Measurements from ENCODE around the gene ANKRD37. TPM values are rescaled to one million over a fixed set of nuclear protein-coding genes. Genes with fewer than 3 reads are reported as not detected.

ANKRD37 gene
- total and polyA plus RNA-seq, 9 of the 15 experiments (the other 6 are each of a cell fraction or from before 2014, with no cell fraction given) = 1.3 to 53.7 (median 3.6) TPM

- no peak for TF ChIP-seq ZNF347 (CRISPR knock-in tag; IDR thresholded peaks at IDR 0.05; ENCODE audit: low read depth)
These were observed 13.9 kb upstream of the ANKRD37 start (continued) for GRCh38 chr4:185382754-185383153.

GRCh38 chr4:185383451-185383850 lies 13.2 kb upstream of the ANKRD37 start:
- in situ Hi-C loops (cut with MboI) (no loop called here), intact Hi-C loops (cut with micrococcal nuclease) (no loop called here)
- H3K4me3 ChIP-seq = no peak overlapping the region
- WGBS (ENCODE audit: insufficient coverage, low coverage, missing lambda C conversion rate) = 73% methylated on average over 4 of the region's 4 CpGs
- BruUV-seq (replicated peaks) = no TSS peak
- H3K9me1 ChIP-seq (ENCODE audit: control insufficient read depth, insufficient read depth, low read length) = no peaks in the 10 kb centered on the region
- no peaks in the 10 kb centered on the region for H3K36me3 ChIP-seq (ENCODE audit: control insufficient read depth, insufficient read depth, low read length)
- no peaks in the 10 kb centered on the region for H3K9me3 ChIP-seq (replicated peaks; ENCODE audit: control insufficient read depth, insufficient read depth, low read depth, low read length)
- FAIRE-seq (no peak), ATAC-seq (no peak), DNase-seq (ENCODE audit: extremely low read depth in 1 of 4, low spot score in 3 of 4) (no peak)
- H3K4me1 ChIP-seq (replicated peaks in 1 of 2; ENCODE audit: control insufficient read depth in 2 of 2, insufficient read depth in 2 of 2, low read length in 2 of 2) = peaks cover 10 to 16% of the 10 kb centered on the region in 2 experiments; a peak in 3 of 5 replicates
- H3K9ac ChIP-seq (ENCODE audit: insufficient read depth in 1 of 2, low read depth in 2 of 2, low read length in 2 of 2) = no peak overlapping the region
- no peaks in the 10 kb centered on the region for H3K79me2 ChIP-seq (ENCODE audit: control insufficient read depth, insufficient read depth, low read length)
- H3K4me2 ChIP-seq (ENCODE audit: insufficient read depth, low read length) = no peak overlapping the region
- no peak overlapping the region for H2AFZ ChIP-seq (ENCODE audit: low read depth, low read length)
- POLR2A ChIA-PET = no interaction called here
- CTCF ChIA-PET (ENCODE audit: low intra/inter-chr PET ratio) = no interaction called here
- H3K27ac ChIP-seq (ENCODE audit: extremely low read depth, low read depth, low read length) = no peak overlapping the region
- H4K20me1 ChIP-seq (replicated peaks; ENCODE audit: control insufficient read depth, insufficient read depth, low read length) = no peaks in the 10 kb centered on the region
- no peaks in the 10 kb centered on the region for H3K27me3 ChIP-seq (ENCODE audit: control insufficient read depth in 2 of 2, insufficient read depth in 2 of 2, low read length in 2 of 2)
- no peak for TF ChIP-seq NEUROD1 (IDR thresholded peaks at IDR 0.05; ENCODE audit: borderline replicate concordance, low read depth, low read length, partially characterized antibody)
- no peak for TF ChIP-seq BCLAF1 (IDR thresholded peaks at IDR 0.05; ENCODE audit: borderline replicate concordance in 1 of 2, control insufficient read depth in 1 of 2, low read depth in 2 of 2, low read length in 1 of 2)
- no peak for TF ChIP-seq POLR2AphosphoS2 (IDR thresholded peaks at IDR 0.05; ENCODE audit: low read length)
- no peak for TF ChIP-seq ZSCAN29 (IDR thresholded peaks at IDR 0.05)
- TF ChIP-seq SRSF3 (IDR thresholded peaks at IDR 0.05; ENCODE audit: insufficient read depth, low read length) = no peak
- no peak for TF ChIP-seq ETV6 (IDR thresholded peaks at IDR 0.05; ENCODE audit: borderline replicate concordance in 1 of 2, low read depth in 2 of 2, low read length in 1 of 2)
- TF ChIP-seq ETV6 (CRISPR knock-in tag; IDR thresholded peaks at IDR 0.05; ENCODE audit: borderline replicate concordance) = no peak
- TF ChIP-seq ZKSCAN1 (IDR thresholded peaks at IDR 0.05; ENCODE audit: low read depth, low read length) = no peak
- TF ChIP-seq ZC3H11A (IDR thresholded peaks at IDR 0.05; ENCODE audit: low read depth, low read length) = no peak
- no peak for TF ChIP-seq MBD2 (IDR thresholded peaks at IDR 0.05; ENCODE audit: borderline replicate concordance, low read depth)
- TF ChIP-seq SOX6 (IDR thresholded peaks at IDR 0.05) = no peak
- no peak for TF ChIP-seq SIX5 (IDR thresholded peaks at IDR 0.05; ENCODE audit: borderline replicate concordance in 1 of 2, insufficient read depth in 1 of 2, low read depth in 1 of 2, low read length in 2 of 2)
- no peak for TF ChIP-seq STAT6 (CRISPR knock-in tag; IDR thresholded peaks at IDR 0.05)
- TF ChIP-seq ZNF511 (CRISPR knock-in tag; IDR thresholded peaks at IDR 0.05) = no peak
- no peak for TF ChIP-seq CAMTA2 (CRISPR knock-in tag; conservative IDR thresholded peaks at IDR 0.05)

Data from K562 (cell line).